ENCODE measurements around the gene TXLNA. TPM values are rescaled to one million over a fixed set of nuclear protein-coding genes. Genes with fewer than 3 reads are reported as not detected.
"Not testable (repeated sequence)": the region's sequence is repeated elsewhere in the genome, so short reads cannot be mapped to it uniquely, and the experiment has no call there.

The TXLNA gene
- polyA plus RNA-seq (2013, experiment 1 of 4): 50.6 TPM
- 53.2 TPM for polyA plus RNA-seq (2013, experiment 2 of 4)
- 35.1 TPM for polyA plus RNA-seq (2013, experiment 3 of 4)
- polyA plus RNA-seq (2013, experiment 4 of 4): 39.0 TPM

- Histone ChIP-seq H3K27me3 (ENCODE audit: control insufficient read depth, insufficient read depth, low read length, poor library complexity, severe bottlenecking) (no peaks in the 10 kb centered on the region), H3K27ac (ENCODE audit: insufficient read depth, low read depth, low read length, poor library complexity, severe bottlenecking) (peak within 1 kb of the TSS; percentile 90), H3K4me1 (ENCODE audit: control insufficient read depth, insufficient read depth, low read length) (peaks cover 11% of the 10 kb centered on the region), H3K4me3 (ENCODE audit: insufficient read depth, low read depth, low read length) (peak within 1 kb of the TSS; percentile 77), H3K36me3 (ENCODE audit: control insufficient read depth, insufficient read depth, low read length) (peaks cover 21% of the 10 kb centered on the region), H3K9me3 (ENCODE audit: control insufficient read depth, low read length) (no peaks in the 10 kb centered on the region)
- WGBS, 2 experiments: 1% methylated on average over 79 of the region's 79 CpGs
Measured at GRCh38 chr1:32179443-32180185, at the start of gene TXLNA. TSS of gene TXLNA (plus strand) at chr1:32179675. CDS start at chr1:32180346, 671 bp downstream.

- not testable (repeated sequence) for H3K9me3 ChIP-seq (ENCODE audit: control insufficient read depth, low read length); H3K4me3 ChIP-seq (ENCODE audit: insufficient read depth, low read depth, low read length); H3K27ac ChIP-seq (ENCODE audit: insufficient read depth, low read depth, low read length, poor library complexity, severe bottlenecking); H3K36me3 ChIP-seq (ENCODE audit: control insufficient read depth, insufficient read depth, low read length); H3K4me1 ChIP-seq (ENCODE audit: control insufficient read depth, insufficient read depth, low read length); H3K27me3 ChIP-seq (ENCODE audit: control insufficient read depth, insufficient read depth, low read length, poor library complexity, severe bottlenecking)
- 96 to 98% methylated on average over 8 to 9 of the region's 9 CpGs for WGBS, 2 experiments
Measured at GRCh38 chr1:32133950-32134280, 45.6 kb upstream of the TXLNA start.

GRCh38 chr1:32137111-32137510 lies 42.4 kb upstream of the TXLNA start:
- H3K4me1 ChIP-seq (ENCODE audit: control insufficient read depth, insufficient read depth, low read length): peaks cover under 1% of the 10 kb centered on the region
- no peak overlapping the region for H3K27ac ChIP-seq (ENCODE audit: insufficient read depth, low read depth, low read length, poor library complexity, severe bottlenecking)
- 92 to 95% methylated on average over 5 of the region's 5 CpGs for WGBS, 2 experiments
- H3K9me3 ChIP-seq (ENCODE audit: control insufficient read depth, low read length): no peaks in the 10 kb centered on the region
- no peaks in the 10 kb centered on the region for H3K27me3 ChIP-seq (ENCODE audit: control insufficient read depth, insufficient read depth, low read length, poor library complexity, severe bottlenecking)
- no peak overlapping the region for H3K4me3 ChIP-seq (ENCODE audit: insufficient read depth, low read depth, low read length)
- H3K36me3 ChIP-seq (ENCODE audit: control insufficient read depth, insufficient read depth, low read length): no peaks in the 10 kb centered on the region

- H3K27ac ChIP-seq (ENCODE audit: insufficient read depth, low read depth, low read length, poor library complexity, severe bottlenecking): no peak overlapping the region
- no peak overlapping the region for H3K4me3 ChIP-seq (ENCODE audit: insufficient read depth, low read depth, low read length)
- H3K27me3 ChIP-seq (ENCODE audit: control insufficient read depth, insufficient read depth, low read length, poor library complexity, severe bottlenecking): no peaks in the 10 kb centered on the region
- WGBS, 2 experiments: 93 to 97% methylated on average over 4 to 5 of the region's 5 CpGs
- H3K4me1 ChIP-seq (ENCODE audit: control insufficient read depth, insufficient read depth, low read length): peaks cover 4% of the 10 kb centered on the region
- no peaks in the 10 kb centered on the region for H3K9me3 ChIP-seq (ENCODE audit: control insufficient read depth, low read length)
- H3K36me3 ChIP-seq (ENCODE audit: control insufficient read depth, insufficient read depth, low read length): no peaks in the 10 kb centered on the region
Measured at GRCh38 chr1:32138965-32139364, 40.5 kb upstream of the TXLNA start.

GRCh38 chr1:32142446-32143301 lies 36.8 kb upstream of the TXLNA start:
- H3K9me3 ChIP-seq (ENCODE audit: control insufficient read depth, low read length): no peaks in the 10 kb centered on the region
- H3K36me3 ChIP-seq (ENCODE audit: control insufficient read depth, insufficient read depth, low read length): no peaks in the 10 kb centered on the region
- WGBS, 2 experiments: 83 to 90% methylated on average over 6 of the region's 6 CpGs
- peaks cover 4% of the 10 kb centered on the region for H3K4me1 ChIP-seq (ENCODE audit: control insufficient read depth, insufficient read depth, low read length)
- peak overlapping the region; percentile 71 for H3K27ac ChIP-seq (ENCODE audit: insufficient read depth, low read depth, low read length, poor library complexity, severe bottlenecking)
- H3K27me3 ChIP-seq (ENCODE audit: control insufficient read depth, insufficient read depth, low read length, poor library complexity, severe bottlenecking): no peaks in the 10 kb centered on the region
- H3K4me3 ChIP-seq (ENCODE audit: insufficient read depth, low read depth, low read length): no peak overlapping the region

- not testable (repeated sequence) for H3K9me3 ChIP-seq (ENCODE audit: control insufficient read depth, low read length)
- WGBS, 2 experiments: 85 to 94% methylated on average over 2 to 4 of the region's 4 CpGs
Measured at GRCh38 chr1:32143302-32143695, 36.2 kb upstream of the TXLNA start.

GRCh38 chr1:32144033-32144432 lies 35.4 kb upstream of the TXLNA start:
- Histone ChIP-seq H3K4me3 (ENCODE audit: insufficient read depth, low read depth, low read length) (no peak overlapping the region), H3K27ac (ENCODE audit: insufficient read depth, low read depth, low read length, poor library complexity, severe bottlenecking) (no peak overlapping the region), H3K27me3 (ENCODE audit: control insufficient read depth, insufficient read depth, low read length, poor library complexity, severe bottlenecking) (no peaks in the 10 kb centered on the region), H3K9me3 (ENCODE audit: control insufficient read depth, low read length) (no peaks in the 10 kb centered on the region), H3K36me3 (ENCODE audit: control insufficient read depth, insufficient read depth, low read length) (no peaks in the 10 kb centered on the region), H3K4me1 (ENCODE audit: control insufficient read depth, insufficient read depth, low read length) (peaks cover 4% of the 10 kb centered on the region)
- WGBS, 2 experiments: 92 to 100% methylated on average over 2 of the region's 3 CpGs

More at GRCh38 chr1:32143302-32143695, 36.2 kb upstream of the TXLNA start:
- H3K27me3 ChIP-seq (ENCODE audit: control insufficient read depth, insufficient read depth, low read length, poor library complexity, severe bottlenecking); H3K4me1 ChIP-seq (ENCODE audit: control insufficient read depth, insufficient read depth, low read length); H3K4me3 ChIP-seq (ENCODE audit: insufficient read depth, low read depth, low read length); H3K36me3 ChIP-seq (ENCODE audit: control insufficient read depth, insufficient read depth, low read length): not testable (repeated sequence)
- H3K27ac ChIP-seq (ENCODE audit: insufficient read depth, low read depth, low read length, poor library complexity, severe bottlenecking): peak overlapping the region; percentile 36

- not testable (repeated sequence) for H3K36me3 ChIP-seq (ENCODE audit: control insufficient read depth, insufficient read depth, low read length); H3K27ac ChIP-seq (ENCODE audit: insufficient read depth, low read depth, low read length, poor library complexity, severe bottlenecking); H3K27me3 ChIP-seq (ENCODE audit: control insufficient read depth, insufficient read depth, low read length, poor library complexity, severe bottlenecking); H3K9me3 ChIP-seq (ENCODE audit: control insufficient read depth, low read length); H3K4me1 ChIP-seq (ENCODE audit: control insufficient read depth, insufficient read depth, low read length); H3K4me3 ChIP-seq (ENCODE audit: insufficient read depth, low read depth, low read length)
- WGBS, 2 experiments: 96% methylated on average over 5 of the region's 5 CpGs
Measured at GRCh38 chr1:32147799-32148198, 31.7 kb upstream of the TXLNA start.

- no peaks in the 10 kb centered on the region for H3K36me3 ChIP-seq (ENCODE audit: control insufficient read depth, insufficient read depth, low read length)
- H3K27ac ChIP-seq (ENCODE audit: insufficient read depth, low read depth, low read length, poor library complexity, severe bottlenecking): no peak overlapping the region
- no peaks in the 10 kb centered on the region for H3K4me1 ChIP-seq (ENCODE audit: control insufficient read depth, insufficient read depth, low read length)
- H3K4me3 ChIP-seq (ENCODE audit: insufficient read depth, low read depth, low read length): no peak overlapping the region
- H3K9me3 ChIP-seq (ENCODE audit: control insufficient read depth, low read length): no peaks in the 10 kb centered on the region
- WGBS, 2 experiments: 91 to 92% methylated on average over 9 of the region's 9 CpGs
- no peaks in the 10 kb centered on the region for H3K27me3 ChIP-seq (ENCODE audit: control insufficient read depth, insufficient read depth, low read length, poor library complexity, severe bottlenecking)
Measured at GRCh38 chr1:32150847-32151246, 28.6 kb upstream of the TXLNA start.

- 85% methylated on average over 5 of the region's 5 CpGs for WGBS, 2 experiments
- H3K27me3 ChIP-seq (ENCODE audit: control insufficient read depth, insufficient read depth, low read length, poor library complexity, severe bottlenecking): no peaks in the 10 kb centered on the region
- peak overlapping the region; percentile 75 for H3K27ac ChIP-seq (ENCODE audit: insufficient read depth, low read depth, low read length, poor library complexity, severe bottlenecking)
- no peaks in the 10 kb centered on the region for H3K4me1 ChIP-seq (ENCODE audit: control insufficient read depth, insufficient read depth, low read length)
- H3K4me3 ChIP-seq (ENCODE audit: insufficient read depth, low read depth, low read length): no peak overlapping the region
- peaks cover 1% of the 10 kb centered on the region for H3K36me3 ChIP-seq (ENCODE audit: control insufficient read depth, insufficient read depth, low read length)
- no peaks in the 10 kb centered on the region for H3K9me3 ChIP-seq (ENCODE audit: control insufficient read depth, low read length)
Measured at GRCh38 chr1:32151319-32151787, 28.1 kb upstream of the TXLNA start.

Measured in ectodermal cell (in vitro differentiated cells).